Measurements from ENCODE around the gene SCAF11.
"Not testable (repeated sequence)": the region's sequence is repeated elsewhere in the genome, so short reads cannot be mapped to it uniquely, and the experiment has no call there.

SCAF11 gene, protein sequence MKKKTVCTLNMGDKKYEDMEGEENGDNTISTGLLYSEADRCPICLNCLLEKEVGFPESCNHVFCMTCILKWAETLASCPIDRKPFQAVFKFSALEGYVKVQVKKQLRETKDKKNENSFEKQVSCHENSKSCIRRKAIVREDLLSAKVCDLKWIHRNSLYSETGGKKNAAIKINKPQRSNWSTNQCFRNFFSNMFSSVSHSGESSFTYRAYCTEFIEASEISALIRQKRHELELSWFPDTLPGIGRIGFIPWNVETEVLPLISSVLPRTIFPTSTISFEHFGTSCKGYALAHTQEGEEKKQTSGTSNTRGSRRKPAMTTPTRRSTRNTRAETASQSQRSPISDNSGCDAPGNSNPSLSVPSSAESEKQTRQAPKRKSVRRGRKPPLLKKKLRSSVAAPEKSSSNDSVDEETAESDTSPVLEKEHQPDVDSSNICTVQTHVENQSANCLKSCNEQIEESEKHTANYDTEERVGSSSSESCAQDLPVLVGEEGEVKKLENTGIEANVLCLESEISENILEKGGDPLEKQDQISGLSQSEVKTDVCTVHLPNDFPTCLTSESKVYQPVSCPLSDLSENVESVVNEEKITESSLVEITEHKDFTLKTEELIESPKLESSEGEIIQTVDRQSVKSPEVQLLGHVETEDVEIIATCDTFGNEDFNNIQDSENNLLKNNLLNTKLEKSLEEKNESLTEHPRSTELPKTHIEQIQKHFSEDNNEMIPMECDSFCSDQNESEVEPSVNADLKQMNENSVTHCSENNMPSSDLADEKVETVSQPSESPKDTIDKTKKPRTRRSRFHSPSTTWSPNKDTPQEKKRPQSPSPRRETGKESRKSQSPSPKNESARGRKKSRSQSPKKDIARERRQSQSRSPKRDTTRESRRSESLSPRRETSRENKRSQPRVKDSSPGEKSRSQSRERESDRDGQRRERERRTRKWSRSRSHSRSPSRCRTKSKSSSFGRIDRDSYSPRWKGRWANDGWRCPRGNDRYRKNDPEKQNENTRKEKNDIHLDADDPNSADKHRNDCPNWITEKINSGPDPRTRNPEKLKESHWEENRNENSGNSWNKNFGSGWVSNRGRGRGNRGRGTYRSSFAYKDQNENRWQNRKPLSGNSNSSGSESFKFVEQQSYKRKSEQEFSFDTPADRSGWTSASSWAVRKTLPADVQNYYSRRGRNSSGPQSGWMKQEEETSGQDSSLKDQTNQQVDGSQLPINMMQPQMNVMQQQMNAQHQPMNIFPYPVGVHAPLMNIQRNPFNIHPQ (N-terminal part only)

DNA sequence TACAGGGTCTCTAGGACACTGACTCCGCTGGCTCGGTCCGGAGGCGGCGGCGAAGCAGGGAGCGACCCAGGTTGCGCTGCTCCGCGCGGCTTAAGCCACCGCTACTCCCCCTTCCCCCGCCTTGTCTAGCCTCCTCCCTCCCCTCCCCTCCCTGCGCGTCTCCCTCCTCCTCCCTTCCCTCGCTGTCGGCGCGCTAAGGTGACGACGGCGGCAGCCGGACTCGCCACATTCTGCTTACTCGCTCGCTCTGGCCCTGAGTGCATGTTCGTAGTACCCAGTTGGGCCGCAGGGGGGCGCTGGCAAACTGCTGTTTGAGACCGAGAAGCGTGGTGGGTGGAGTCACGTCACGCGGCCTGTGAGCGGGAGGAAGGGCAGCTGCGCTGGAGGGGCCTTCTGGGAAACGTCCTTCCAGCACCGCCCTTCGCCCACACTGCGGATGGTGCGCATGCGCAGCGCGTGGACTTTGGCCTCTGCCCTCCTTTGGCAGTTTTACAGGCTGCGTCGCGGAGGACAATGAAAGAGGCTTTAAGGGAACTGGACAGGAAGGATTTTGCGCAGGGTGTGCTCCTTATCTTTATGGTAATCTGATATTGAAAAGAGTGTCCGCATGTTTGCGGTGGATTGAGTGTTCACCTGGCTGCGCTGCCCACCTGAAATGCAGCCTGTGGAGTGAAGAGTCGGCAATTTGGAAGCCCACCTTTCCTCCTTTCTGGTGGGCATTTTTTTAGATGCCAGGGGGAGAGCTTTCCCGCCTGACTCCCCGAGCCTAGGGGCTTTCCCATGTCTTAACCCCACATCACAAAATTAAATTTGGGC lies at the start of gene SCAF11:
SCAF11 (minus strand) TSS at position 107 of the 816 bp plus-strand sequence. CDS start 26,407 bp downstream, outside the sequence.
- peak within 1 kb of the TSS; percentile 94 for H3K27ac ChIP-seq
- peak; percentile 97 for DNase-seq (ENCODE audit: low read depth, low spot score)

DNA sequence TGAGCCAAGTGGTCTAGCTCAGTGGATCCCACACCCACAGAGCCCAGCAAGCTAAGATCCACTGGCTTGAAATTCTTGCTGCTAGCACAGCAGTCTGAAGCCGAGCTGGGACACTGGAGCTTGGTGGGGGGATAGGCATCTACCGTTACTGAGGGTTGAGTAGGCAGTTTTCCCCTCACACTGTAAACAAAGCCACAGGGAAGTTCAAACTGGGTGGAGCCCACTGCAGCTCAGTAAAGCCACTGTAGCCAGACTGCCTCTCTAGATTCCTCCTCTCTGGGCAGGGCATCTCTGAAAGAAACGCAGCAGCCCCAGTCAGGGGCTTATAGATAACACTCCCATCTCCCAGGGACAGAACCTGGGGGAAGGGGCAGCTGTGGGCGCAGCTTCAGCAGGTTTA lies 46.7 kb upstream of the SCAF11 start:
- DNase-seq (ENCODE audit: low read depth, low spot score), result not testable (repeated sequence)

DNA sequence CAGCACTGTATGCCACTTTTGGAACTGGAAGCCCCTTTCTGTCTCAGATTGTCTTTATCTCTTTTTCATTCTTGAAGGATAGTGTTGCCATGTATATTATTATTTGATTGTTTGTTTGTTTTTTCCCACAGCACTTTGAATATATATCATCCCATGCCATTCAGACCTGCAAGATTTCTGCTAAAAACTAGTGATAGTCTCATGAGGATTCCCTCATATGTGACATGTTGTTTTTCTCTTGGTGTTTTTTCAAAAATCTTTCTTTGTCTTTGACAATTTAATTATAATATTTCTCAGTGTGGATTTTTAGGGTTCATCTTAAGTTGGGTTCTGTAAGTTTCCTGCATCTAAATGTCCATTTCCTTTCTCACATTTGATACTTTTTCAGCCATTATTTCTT lies 36.8 kb upstream of the SCAF11 start:
- no peak overlapping the region for H3K27ac ChIP-seq
- no peak for DNase-seq (ENCODE audit: low read depth, low spot score)

More for the DNA sequence above, 46.7 kb upstream of the SCAF11 start:
- not testable (repeated sequence) for H3K27ac ChIP-seq

DNA sequence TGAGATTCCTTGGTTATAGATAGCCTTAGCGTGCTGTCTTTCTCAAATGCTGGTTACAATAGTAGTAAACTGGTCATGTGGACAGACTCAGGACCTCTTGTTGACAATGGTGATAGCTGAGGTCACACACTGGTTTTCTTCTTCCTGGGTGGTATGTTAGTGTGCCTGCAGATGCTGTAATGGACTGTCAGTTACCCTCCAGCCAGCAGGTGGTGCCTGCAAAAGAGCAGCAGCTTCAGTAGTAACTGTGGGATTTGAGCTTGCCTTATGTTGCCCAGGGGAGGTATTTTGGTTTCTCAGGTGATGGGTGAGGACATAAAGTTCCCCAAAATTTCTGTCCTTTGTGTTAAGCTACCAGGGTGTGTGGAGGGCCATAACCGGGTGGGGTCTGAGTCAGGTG lies 33.7 kb upstream of the SCAF11 start:
- no peak for DNase-seq (ENCODE audit: low read depth, low spot score)
- no peak overlapping the region for H3K27ac ChIP-seq

DNA sequence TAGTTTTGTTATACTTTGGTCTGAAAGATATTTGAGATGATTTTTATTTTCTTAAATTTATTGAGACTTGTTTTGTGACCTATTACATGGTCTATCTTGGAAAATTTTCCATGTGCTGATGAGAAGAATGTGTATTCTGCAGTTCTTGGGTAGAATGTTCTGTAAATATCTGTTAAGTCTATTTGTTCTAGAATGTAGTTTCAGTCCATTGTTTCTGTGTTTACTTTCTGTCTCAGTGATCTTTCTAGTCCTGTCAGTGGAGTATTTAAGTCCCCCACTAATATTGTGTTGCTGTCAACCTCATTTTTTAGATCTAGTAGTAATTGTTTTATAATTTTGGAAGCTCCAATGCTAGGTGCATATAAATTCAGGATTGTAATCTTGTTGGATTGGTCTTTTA lies 30.4 kb upstream of the SCAF11 start:
- H3K27ac ChIP-seq, result no peak overlapping the region
- no peak for DNase-seq (ENCODE audit: low read depth, low spot score)

DNA sequence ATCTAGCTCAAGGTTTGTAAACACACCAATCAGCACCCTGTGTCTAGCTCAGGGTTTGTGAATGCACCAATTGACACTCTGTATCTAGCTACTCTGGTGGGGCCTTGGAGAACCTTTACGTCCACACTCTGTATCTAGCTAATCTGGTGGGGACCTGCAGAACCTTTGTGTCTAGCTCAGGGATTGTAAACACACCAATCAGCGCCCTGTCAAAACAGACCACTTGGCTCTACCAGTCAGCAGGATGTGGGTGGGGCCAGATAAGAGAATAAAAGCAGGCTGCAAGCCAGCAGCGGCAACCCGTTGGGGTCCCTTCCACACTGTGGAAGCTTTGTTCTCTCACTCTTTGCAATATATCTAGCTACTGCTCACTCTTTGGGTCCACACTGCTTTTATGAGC lies 28.3 kb upstream of the SCAF11 start:
- not testable (repeated sequence) for DNase-seq (ENCODE audit: low read depth, low spot score); H3K27ac ChIP-seq

DNA sequence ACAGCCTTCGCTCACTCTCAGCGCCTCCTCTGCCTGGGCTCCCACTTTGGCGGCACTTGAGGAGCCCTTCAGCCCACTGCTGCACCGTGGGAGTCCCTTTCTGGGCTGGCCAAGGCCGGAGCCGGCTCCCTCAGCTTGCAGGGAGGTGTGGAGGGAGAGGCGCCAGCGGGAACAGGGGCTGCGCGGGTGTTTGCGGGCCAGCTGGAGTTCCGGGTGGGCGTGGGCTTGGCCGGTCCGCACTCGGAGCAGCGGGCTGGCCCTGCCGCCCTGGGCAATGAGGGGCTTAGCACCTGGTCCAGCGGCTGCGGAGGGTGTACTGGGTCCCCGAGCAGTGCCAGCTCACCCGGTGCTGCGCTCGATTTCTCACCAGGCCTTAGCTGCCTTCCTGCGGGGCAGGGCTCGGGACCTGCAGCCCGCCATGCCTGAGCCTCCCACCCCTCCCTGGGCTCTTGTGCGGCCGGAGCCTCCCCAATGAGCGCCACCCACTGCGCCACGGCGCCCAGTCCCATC lies 27.5 kb upstream of the SCAF11 start:
- H3K27ac ChIP-seq; DNase-seq (ENCODE audit: low read depth, low spot score): not testable (repeated sequence)

DNA sequence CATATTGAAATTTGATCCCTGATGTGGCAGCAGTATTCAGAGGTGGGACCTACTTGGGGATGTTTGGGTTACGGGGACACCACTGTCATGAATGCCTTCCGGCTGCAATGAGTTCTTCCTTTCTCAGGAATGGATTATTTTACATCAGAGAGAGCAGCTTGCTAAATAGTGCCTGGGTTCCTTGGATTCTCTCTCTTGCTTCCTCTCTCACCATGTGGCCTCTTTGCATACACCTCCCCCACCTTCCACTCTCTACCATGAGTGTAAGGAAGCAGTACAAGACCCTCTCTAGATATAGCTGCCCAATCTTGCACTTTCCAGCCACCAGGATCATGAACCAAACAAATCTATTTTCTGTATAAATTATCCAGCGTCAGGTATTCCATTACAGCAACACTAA lies 15.4 kb upstream of the SCAF11 start:
- no peak overlapping the region for H3K27ac ChIP-seq
- no peak for DNase-seq (ENCODE audit: low read depth, low spot score)

DNA sequence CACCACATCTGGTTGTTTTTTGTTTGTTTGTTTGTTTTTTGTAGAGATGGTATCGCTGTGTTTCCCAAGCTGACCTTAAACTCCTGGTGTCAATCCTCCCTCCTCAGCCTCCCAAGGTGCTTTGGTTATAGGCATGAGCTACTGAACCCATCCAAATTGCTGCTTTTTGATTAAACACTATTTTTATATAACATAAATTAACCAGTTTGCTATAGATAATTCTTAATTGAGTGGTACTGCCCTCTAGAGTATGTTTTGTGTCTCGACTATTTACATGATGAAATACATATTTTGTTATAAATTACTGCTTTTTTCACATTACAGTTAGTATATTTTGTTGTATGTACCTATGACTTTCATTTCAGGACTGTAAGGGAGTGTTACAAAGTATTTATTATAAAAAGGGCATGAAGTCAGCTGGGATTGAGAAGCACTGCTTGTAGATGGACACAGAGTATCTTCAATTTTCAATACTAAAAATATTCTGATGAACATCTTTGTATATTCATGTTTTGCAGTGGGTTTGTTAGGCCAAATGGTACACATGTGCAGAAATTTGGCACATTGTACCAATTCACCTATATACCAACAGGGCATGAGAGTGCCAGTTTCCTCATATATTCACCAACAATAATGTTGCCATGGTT lies 14.9 kb upstream of the SCAF11 start:
- no peak for DNase-seq (ENCODE audit: low read depth, low spot score)
- no peak overlapping the region for H3K27ac ChIP-seq

DNA sequence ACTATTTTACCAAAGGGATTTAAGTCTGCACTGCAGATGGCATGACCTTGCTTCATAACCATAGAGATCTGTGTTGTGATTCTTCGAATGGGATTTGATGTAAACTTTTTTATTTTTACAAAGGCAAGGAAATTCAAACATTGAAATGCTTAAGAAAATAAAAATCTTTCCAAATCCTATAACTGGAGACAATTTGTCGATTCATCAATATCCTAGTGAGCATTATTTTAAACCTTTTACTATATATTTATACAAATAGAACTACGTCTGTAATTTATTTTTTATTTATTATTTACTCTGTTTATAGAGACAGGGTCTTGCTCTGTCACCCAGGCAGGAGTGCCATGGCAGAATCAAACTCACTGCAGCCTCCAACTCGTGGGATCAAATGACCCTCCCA lies 14.3 kb upstream of the SCAF11 start:
- no peak for DNase-seq (ENCODE audit: low read depth, low spot score)
- H3K27ac ChIP-seq, result no peak overlapping the region

DNA sequence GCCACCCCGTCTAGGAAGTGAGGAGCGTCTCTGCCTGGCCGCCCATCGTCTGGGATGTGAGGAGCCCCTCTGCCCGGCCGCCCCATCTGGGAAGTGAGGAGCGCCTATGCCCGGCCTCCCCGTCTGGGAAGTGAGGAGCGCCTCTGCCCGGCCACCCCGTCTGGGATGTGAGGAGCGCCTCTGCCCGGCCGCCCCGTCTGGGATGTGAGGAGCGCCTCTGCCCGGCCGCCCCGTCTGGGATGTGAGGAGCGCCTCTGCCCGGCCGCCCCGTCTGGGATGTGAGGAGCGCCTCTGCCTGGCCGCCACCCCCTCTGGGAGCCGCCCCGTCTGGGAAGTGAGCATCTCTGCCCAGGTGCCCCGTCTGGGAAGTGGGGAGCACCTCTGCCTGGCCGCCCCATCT lies 9.7 kb upstream of the SCAF11 start:
- not testable (repeated sequence) for H3K27ac ChIP-seq; DNase-seq (ENCODE audit: low read depth, low spot score)

DNA sequence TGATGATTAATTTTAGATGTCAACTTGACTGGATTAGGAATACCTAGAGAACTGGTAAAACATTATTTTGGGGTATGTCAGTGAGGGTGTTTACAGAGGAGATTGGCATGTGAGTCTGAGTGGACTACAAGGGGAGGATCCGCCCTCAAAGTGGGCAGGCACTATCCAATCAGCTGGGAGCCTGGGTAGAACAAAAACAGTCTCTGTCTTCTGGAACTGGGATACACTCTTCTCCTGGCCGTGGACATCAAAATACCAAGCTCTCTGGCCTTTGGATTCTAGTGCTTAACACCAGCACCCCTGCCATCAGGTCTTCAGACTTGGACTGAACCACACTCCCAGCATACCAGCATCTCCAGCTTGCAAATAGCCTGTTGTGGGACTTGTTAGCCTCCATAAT lies 4.4 kb upstream of the SCAF11 start:
- no peak overlapping the region for H3K27ac ChIP-seq
- no peak for DNase-seq (ENCODE audit: low read depth, low spot score)

DNA sequence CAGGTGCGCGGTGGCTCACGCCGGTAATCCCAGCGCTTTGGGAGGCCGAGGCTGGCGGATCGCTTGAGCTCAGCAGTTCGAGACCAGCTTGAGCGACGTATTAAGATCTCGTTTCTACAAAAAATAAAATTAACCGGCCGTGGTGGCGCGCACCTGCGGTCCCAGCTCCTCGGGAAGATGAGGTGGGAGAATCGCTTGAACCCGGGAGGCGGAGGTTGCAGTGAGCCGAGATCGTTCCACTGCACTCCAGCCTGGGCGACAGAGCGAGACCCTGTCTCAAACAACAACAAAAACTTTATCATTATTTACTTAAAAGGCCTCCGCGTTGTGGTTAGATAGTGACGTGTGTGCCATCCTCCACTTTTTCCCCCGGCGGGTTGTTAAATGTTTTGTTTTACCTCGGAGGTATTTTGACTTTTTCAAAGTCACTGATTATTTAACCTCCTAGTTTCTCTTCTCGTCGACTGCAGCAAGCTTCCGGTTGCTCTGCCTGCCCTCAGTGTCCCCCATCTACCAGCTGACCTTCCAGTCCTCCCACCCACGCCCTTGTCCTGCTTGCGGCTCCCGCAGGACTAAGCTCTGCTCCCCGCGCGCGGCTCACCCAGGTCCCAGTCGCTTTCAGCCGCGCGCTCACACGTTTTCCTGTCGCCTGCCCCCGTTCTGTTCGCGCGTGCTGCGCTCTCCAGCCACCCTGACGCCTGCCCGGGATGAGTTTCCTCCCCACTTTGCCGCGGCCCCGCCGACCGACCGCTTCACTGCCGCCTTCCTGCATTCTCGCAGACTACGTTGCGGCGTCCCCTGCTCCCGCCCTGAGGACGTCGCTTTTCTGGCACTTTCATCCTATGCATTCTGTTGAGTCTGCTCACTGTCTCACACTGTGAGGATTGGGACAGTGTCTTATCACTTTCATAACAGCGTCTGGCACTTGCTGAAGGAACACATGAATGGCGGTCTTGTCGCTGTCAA lies 1.2 kb upstream of the SCAF11 start:
- peak overlapping the region; percentile 94 for H3K27ac ChIP-seq
- DNase-seq (ENCODE audit: low read depth, low spot score), result no peak

DNA sequence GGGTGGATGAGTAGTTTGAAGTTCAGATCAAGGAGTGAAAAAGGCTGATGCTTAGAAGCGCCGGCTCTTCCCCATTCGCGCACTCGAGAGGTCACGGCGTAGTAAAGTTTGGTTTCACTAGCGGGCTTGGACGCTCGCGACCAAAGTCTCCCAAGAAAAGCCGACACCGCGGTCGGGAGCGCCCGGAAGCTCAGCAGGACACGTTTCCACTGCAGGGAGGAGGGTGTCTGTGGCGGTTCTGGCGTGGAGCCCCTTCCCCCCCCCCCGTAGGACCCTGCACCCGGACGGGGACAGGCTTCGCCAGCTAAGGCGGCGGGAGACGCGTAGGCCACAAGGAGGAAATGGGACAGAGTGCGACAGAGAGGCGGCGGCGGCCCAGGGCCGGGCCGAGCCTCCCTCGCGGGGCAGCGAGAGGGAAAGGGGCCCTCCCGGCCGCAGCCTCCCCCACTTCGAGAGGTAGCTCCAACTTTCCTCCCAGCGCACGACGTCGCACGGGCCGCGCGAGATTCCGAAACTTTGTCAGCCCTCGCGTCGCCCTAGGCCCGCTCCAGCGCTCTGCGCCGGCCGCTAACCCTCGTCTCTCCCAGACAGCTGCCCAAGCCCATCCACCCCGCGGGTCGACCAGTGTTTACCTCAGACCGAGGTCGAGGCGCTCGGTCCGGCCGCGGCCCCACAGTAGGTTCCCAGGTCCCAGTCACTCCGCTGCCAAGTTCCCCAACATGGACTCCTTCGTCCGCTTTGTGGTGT lies 480 bp downstream of the SCAF11 start:
- DNase-seq (ENCODE audit: low read depth, low spot score), result no peak
- H3K27ac ChIP-seq, result peak overlapping the region; percentile 94

DNA sequence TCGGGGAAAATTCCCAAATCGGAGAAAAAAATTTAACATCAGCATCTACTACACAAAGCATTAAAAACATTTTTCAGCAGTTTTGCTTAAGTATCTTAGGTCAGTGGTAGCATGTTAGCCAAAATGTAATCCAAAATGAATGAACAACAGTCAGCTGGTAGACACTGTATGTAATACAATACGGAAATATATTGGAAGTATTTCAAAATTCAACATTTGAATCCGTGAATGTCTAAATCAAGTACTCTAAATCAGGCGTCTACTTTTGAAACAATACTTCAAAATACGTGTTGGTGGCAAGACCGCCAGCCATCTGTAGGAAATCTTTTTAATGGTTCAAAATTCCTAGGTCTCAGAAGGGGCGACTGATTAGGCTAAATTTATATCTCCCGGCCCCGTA lies 1.1 kb downstream of the SCAF11 start:
- no peak for DNase-seq (ENCODE audit: low read depth, low spot score)
- peak overlapping the region; percentile 94 for H3K27ac ChIP-seq

DNA sequence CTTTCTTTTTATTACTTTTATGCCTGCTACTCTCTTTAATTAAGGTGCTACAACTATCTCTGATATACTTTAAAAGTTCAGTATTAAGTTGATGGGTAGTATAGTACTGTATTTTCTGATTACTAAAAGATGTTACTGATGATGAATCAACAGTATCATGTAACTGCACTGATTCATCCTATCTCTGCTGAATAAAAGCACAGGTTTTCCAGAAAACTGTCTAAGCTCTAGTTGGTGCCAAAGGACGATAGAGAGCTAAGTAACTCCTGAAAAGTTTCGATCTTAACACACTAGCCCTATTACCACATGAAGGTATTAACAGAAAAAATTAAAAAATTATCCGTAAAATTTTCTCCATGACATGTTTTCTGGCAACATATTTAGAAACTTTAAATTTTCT lies 2.1 kb downstream of the SCAF11 start:
- no peak overlapping the region for H3K27ac ChIP-seq
- no peak for DNase-seq (ENCODE audit: low read depth, low spot score)

DNA sequence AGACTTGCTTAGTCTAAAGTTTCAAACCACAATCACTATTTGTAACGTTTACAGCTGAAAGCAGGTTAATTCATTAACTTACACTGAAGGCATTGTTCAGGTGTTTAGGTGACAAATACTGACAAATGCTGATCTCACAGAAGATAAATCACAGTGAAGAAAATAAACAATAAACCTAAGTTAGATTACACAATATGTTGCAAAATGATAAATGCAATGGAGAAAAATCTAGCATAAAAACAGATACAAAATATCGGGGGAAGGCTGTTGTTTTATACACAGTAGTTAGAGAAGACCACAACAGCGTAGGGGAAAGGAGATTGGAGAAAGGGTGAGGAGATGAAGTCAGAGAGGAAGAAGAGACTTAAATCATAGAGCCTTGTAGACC lies 3.0 kb downstream of the SCAF11 start:
- H3K27ac ChIP-seq, result no peak overlapping the region

More for the DNA sequence above, 3.0 kb downstream of the SCAF11 start:
- DNase-seq (ENCODE audit: low read depth, low spot score), result no peak
